OCI-LY7 (cell line): Measurements from ENCODE around the gene GNG7. TPM values are rescaled to one million over a fixed set of nuclear protein-coding genes. Genes with fewer than 3 reads are reported as not detected.

Experiments
- BruUV-seq: library from RNA; stranded (reverse); fragments of 400-500 nt; replicated peaks from 2 replicates; lab custom pipeline; 2021; lab: Mats Ljungman, UMichigan
- CTCF ChIA-PET: fragments of 300-600 bp; sonication (Branson Sonifier 250); formaldehyde crosslinking; loops from one replicate; lab custom pipeline; 2022; ENCODE audit warnings: antibody characterized with exemption; ENCODE audit not compliant: unreplicated experiment; lab: Charles Lee
- POLR2A ChIA-PET: fragments of 300-600 bp; sonication (Branson Sonifier 250); formaldehyde crosslinking; loops from one replicate; lab custom pipeline; 2022; ENCODE audit warnings: antibody characterized with exemption; lab: Charles Lee
- DNase-seq: peaks from one replicate; pipeline ENCODE4 v3.0.0-alpha.2; 2015; ENCODE audit warnings: low spot score
- H2AFZ ChIP-seq: fragments of 200-600 bp; sonication (generic), shearing (Covaris generic); 2 replicates; pipeline ENCODE4 v1.6.1; 2014; ENCODE audit warnings: mild to moderate bottlenecking, antibody characterized with exemption, low read length, moderate library complexity
- H3K27ac ChIP-seq: fragments of 200-600 bp; sonication (generic); 2 replicates; pipeline ENCODE4 v1.5.1; 2014; ENCODE audit warnings: mixed run types, low read depth, mild to moderate bottlenecking, moderate library complexity, low read length, inconsistent platforms; ENCODE audit not compliant: poor library complexity, severe bottlenecking
- H3K36me3 ChIP-seq: fragments of 200-600 bp; sonication (generic); 2 replicates; pipeline ENCODE4 v1.6.1; 2014; ENCODE audit warnings: mild to moderate bottlenecking, antibody characterized with exemption, low read length, moderate library complexity, mixed read lengths; ENCODE audit not compliant: insufficient read depth
- H3K4me1 ChIP-seq: fragments of 200-600 bp; sonication (generic); 2 replicates; pipeline ENCODE4 v1.5.1; 2014; ENCODE audit warnings: mild to moderate bottlenecking, low read length; ENCODE audit not compliant: insufficient read depth, poor library complexity, severe bottlenecking
- H3K4me2 ChIP-seq: fragments of 200-600 bp; sonication (generic); 2 replicates; pipeline ENCODE4 v1.6.1; 2014; ENCODE audit warnings: mild to moderate bottlenecking, low read length
- H3K4me3 ChIP-seq: fragments of 200-600 bp; sonication (generic); 2 replicates; pipeline ENCODE4 v1.5.1; 2014; ENCODE audit warnings: mild to moderate bottlenecking, low read depth, low read length; ENCODE audit not compliant: poor library complexity, severe bottlenecking
- H3K79me2 ChIP-seq: fragments of 200-600 bp; sonication (generic); 2 replicates; pipeline ENCODE4 v1.6.1; 2016; ENCODE audit warnings: low read depth, mild to moderate bottlenecking, low read length, moderate library complexity, mixed read lengths; ENCODE audit not compliant: insufficient read depth
- H3K9me2 ChIP-seq: fragments of 200-600 bp; sonication (generic); 2 replicates; pipeline ENCODE4 v1.6.1; 2016; ENCODE audit warnings: mild to moderate bottlenecking, low read length, mixed read lengths; ENCODE audit not compliant: insufficient read depth
- H3K9me3 ChIP-seq: fragments of 200-600 bp; sonication (generic); 2 replicates; pipeline ENCODE4 v1.6.1; 2014; ENCODE audit warnings: mild to moderate bottlenecking, mixed run types, low read length, mixed read lengths
- H4K20me1 ChIP-seq: fragments of 200-600 bp; sonication (generic); 2 replicates; pipeline ENCODE4 v1.6.1; 2014; ENCODE audit warnings: mild to moderate bottlenecking, antibody characterized with exemption, low read length, moderate library complexity, mixed read lengths; ENCODE audit not compliant: insufficient read depth
- CTCF ChIP-seq: fragments of 200-600 bp; sonication (generic); conservative IDR thresholded peaks from 2 replicates; pipeline ENCODE4 v1.5.1; 2014; ENCODE audit warnings: mild to moderate bottlenecking, antibody characterized with exemption, low read length, moderate library complexity, mixed read lengths
- EZH2phosphoT487 ChIP-seq: fragments of 200-600 bp; sonication (generic); IDR thresholded peaks from 2 replicates; pipeline ENCODE4 v1.6.1; 2018; ENCODE audit warnings: low read depth, borderline replicate concordance, mild to moderate bottlenecking, mixed run types, antibody characterized with exemption, low read length, moderate library complexity, mixed read lengths
- intact Hi-C: fragments of 100-400 bp; cut with micrococcal nuclease; formaldehyde crosslinking; loops from one replicate; pipeline ENCODE4 v1.10.0; 2022; ENCODE audit not compliant: unreplicated experiment
- total RNA-seq, 2 experiments: library from RNA; depleted of rRNA in 1 of 2; stranded (reverse); fragments of >200 nt in 1 of 2; shearing (Covaris generic) in 1 of 2; gene quantifications; 2 replicates each; pipeline ENCODE4 v1.2.3, GENCODE V29; 2014 to 2022

Gene GNG7
- total RNA-seq, 2 experiments from 2014 or later = 13.9 to 15.3 TPM

DNA sequence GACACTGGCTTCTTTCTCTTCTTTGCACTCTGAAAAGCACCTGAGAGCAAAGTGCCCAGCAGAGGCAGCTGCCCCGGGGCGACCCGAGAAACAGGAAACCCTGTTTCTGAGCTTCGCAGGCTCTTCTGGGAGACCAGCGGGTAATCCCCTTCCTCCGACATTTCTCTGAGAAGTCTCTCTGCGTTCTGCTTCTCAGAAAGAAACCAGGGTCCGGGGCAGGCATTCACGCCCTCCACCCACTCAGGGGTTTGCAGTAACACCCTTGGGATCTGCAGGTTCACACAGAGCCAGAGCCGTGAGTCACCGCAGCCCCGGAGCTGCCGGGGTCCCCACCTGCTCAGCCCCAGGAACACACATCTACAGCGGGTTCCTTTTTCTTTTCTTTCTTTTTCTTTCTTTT lies 140.6 kb downstream of the GNG7 start:
- Histone ChIP-seq H3K9me3 (no peaks in the 10 kb centered on the region), H3K4me1 (peaks cover 25% of the 10 kb centered on the region), H3K79me2 (no peaks in the 10 kb centered on the region), H2AFZ (peak overlapping the region; percentile 59; the same call in 1 of the 2 replicates), H3K36me3 (no peaks in the 10 kb centered on the region), H3K27ac (peak overlapping the region; percentile 47), H3K9me2 (no peaks in the 10 kb centered on the region), H4K20me1 (no peaks in the 10 kb centered on the region), H3K4me2 (peak overlapping the region; percentile 70), H3K4me3 (peak overlapping the region; percentile 61)
- intact Hi-C loops = loop anchor here (1.0 to 5.0 kb wide), 2 partner anchors 48 to 85 kb away; partner anchors contain the start of gene GADD45B
- TF ChIP-seq EZH2phosphoT487 (no peak), CTCF (no peak)
- CTCF ChIA-PET = interaction anchor here (0.7 kb wide), 1 partner anchor 85 kb away, joined by 3 read pairs; no protein-coding TSS in a partner anchor
- POLR2A ChIA-PET = interaction anchor here (0.7 kb wide), 1 partner anchor 289 kb away, joined by 3 read pairs; no protein-coding TSS in a partner anchor
- no TSS peak for BruUV-seq
- peak; percentile 82 for DNase-seq

DNA sequence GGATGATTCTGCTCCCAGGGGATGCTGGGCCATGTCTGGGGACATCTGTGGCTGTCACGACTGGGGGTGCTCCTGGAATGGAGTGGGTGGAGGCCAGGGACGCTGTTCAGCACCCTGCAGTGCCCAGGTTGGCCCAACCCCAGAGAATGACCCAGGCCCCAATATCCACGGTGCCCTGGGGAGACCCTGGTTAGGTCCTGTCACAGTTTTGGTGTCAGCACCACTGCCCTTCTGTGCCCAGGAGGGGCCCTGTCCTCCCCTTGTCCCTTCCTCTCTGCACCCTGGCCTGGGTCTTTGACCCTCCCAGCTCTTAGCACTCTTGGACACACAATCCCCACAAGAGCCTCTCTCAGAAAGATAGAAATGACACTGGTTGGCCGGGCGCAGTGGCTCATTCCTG lies 141.3 kb downstream of the GNG7 start:
- H2AFZ ChIP-seq = peak overlapping the region; percentile 59; the same call in 1 of the 2 replicates
- intact Hi-C loops = loop anchor here (1.0 to 5.0 kb wide), 2 partner anchors 49 to 84 kb away; partner anchors contain the start of gene GADD45B
- no peak for TF ChIP-seq CTCF
- no peak for TF ChIP-seq EZH2phosphoT487
- BruUV-seq = no TSS peak
- ChIA-PET CTCF (no interaction called here), POLR2A (interaction anchor here (0.7 kb wide), 1 partner anchor 288 kb away, joined by 3 read pairs; no protein-coding TSS in a partner anchor)
- no peaks in the 10 kb centered on the region for H4K20me1 ChIP-seq
- no peak overlapping the region for H3K27ac ChIP-seq
- DNase-seq = no peak
- no peaks in the 10 kb centered on the region for H3K9me3 ChIP-seq
- H3K4me1 ChIP-seq = peaks cover 25% of the 10 kb centered on the region
- no peaks in the 10 kb centered on the region for H3K9me2 ChIP-seq
- peak overlapping the region; percentile 61 for H3K4me3 ChIP-seq
- H3K36me3 ChIP-seq = no peaks in the 10 kb centered on the region
- no peaks in the 10 kb centered on the region for H3K79me2 ChIP-seq
- H3K4me2 ChIP-seq = peak overlapping the region; percentile 70

GRCh38 chr19:2560369-2560768 lies 142.1 kb downstream of the GNG7 start:
- Histone ChIP-seq H4K20me1 (no peaks in the 10 kb centered on the region), H3K9me3 (no peaks in the 10 kb centered on the region), H3K79me2 (no peaks in the 10 kb centered on the region), H3K36me3 (no peaks in the 10 kb centered on the region), H2AFZ (no peak overlapping the region), H3K4me1 (peaks cover 25% of the 10 kb centered on the region), H3K27ac (no peak overlapping the region), H3K4me2 (no peak overlapping the region), H3K4me3 (no peak overlapping the region), H3K9me2 (no peaks in the 10 kb centered on the region)
- ChIA-PET CTCF (no interaction called here), POLR2A (no interaction called here)
- no TSS peak for BruUV-seq
- intact Hi-C loops = loop anchor here (5.0 kb wide), 1 partner anchor 83 kb away; the partner anchor contains the start of gene GADD45B
- TF ChIP-seq CTCF (no peak), EZH2phosphoT487 (no peak)
- DNase-seq = no peak
